Measurements from ENCODE around the gene DNAJC10. TPM values are rescaled to one million over a fixed set of nuclear protein-coding genes. Genes with fewer than 3 reads are reported as not detected.

DNAJC10 gene
- total RNA-seq (2022; extraction: Qiagen RNA extraction; ENCODE audit: low read depth): 40.5 to 81.9 TPM (median 77.3 TPM) in 5 replicates

GRCh38 chr2:182715892-182716649 lies at the start of gene DNAJC10:
DNAJC10 (plus strand) TSS chr2:182716257; CDS start chr2:182718087, 1,830 bp downstream.

Other genes starting within 250 kb of the DNAJC10 start
- 0.06 to 0.08 TPM (median 0.06 TPM) in 4 of 5 replicates, not detected in the other for gene FRZB, start 150.4 kb downstream of the DNAJC10 start, total RNA-seq (2022; extraction: Qiagen RNA extraction; ENCODE audit: low read depth)

Measured in A549 treated with ZK216348 at 1 μM for 4 hours (cell line).